ENCODE results near the gene PACS1. TPM values are rescaled to one million over a fixed set of nuclear protein-coding genes. Genes with fewer than 3 reads are reported as not detected.

The PACS1 gene
- total RNA-seq, 1 donor from 2014 or later = 24.9 TPM

GRCh38 chr11:66228521-66228920 is 158.4 kb downstream of the PACS1 start:
- H3K4me3 ChIP-seq (ENCODE audit: low read depth, low read length) = no peak overlapping the region
- no peak for TF ChIP-seq CTCF (conservative IDR thresholded peaks at IDR 0.05; ENCODE audit: low read depth, low read length)
- DNase-seq (ENCODE audit: low read depth) = no peak

DNA sequence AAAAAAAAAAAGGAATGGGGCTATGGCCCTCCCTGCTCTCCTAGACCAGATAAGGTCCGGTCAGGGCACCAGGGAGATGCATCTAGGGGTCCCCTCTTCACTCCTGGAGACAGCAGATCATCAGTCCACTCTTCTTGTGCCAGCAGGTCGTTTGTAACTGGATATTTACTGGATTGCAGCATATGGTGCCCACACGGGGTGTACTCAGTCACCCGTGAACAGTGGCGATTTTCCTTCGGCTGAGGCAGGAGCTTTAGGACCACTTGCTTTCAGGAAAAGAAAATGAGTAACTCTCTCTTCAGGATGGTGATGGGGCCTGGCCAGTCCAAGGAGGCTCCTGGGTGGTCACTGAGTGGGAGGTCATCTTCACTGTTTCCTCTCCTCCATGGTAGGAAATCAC is 160.1 kb downstream of the PACS1 start:
- H3K4me3 ChIP-seq (ENCODE audit: low read depth, low read length) = no peak overlapping the region
- DNase-seq (ENCODE audit: low read depth) = no peak
- no peak for TF ChIP-seq CTCF (conservative IDR thresholded peaks at IDR 0.05; ENCODE audit: low read depth, low read length)

DNA sequence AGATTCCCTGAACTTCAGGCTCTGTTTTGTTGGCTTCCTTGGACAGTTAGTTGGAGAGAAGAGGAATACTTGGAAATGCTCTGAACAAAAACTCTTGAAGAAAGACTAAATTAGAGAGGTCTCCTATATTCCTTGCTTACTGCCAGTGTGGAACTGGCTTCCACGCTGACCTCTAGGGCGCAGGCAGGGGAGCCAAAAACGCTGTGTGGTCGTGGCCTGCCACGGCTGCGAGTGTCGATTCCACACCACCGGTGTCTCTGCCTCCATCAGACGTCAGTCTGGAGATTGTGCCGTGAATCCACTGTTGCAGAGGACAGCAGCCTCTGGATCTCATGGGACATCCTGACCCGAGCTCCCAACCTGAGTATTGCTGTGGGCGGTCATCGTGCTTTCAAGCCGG is 160.9 kb downstream of the PACS1 start:
- no peak overlapping the region for H3K4me3 ChIP-seq (ENCODE audit: low read depth, low read length)
- no peak for TF ChIP-seq CTCF (conservative IDR thresholded peaks at IDR 0.05; ENCODE audit: low read depth, low read length)
- no peak for DNase-seq (ENCODE audit: low read depth)

- TF ChIP-seq CTCF (conservative IDR thresholded peaks at IDR 0.05; ENCODE audit: low read depth, low read length) = no peak
- DNase-seq (ENCODE audit: low read depth) = no peak
These were observed 161.5 kb downstream of the PACS1 start for GRCh38 chr11:66231561-66231960.

GRCh38 chr11:66232769-66233168 is 162.7 kb downstream of the PACS1 start:
- no peak for DNase-seq (ENCODE audit: low read depth)
- no peak for TF ChIP-seq CTCF (conservative IDR thresholded peaks at IDR 0.05; ENCODE audit: low read depth, low read length)
- no peak overlapping the region for H3K4me3 ChIP-seq (ENCODE audit: low read depth, low read length)

More at GRCh38 chr11:66231561-66231960, 161.5 kb downstream of the PACS1 start:
- H3K4me3 ChIP-seq (ENCODE audit: low read depth, low read length) = no peak overlapping the region

GRCh38 chr11:66233301-66233700 is 163.2 kb downstream of the PACS1 start:
- TF ChIP-seq CTCF (conservative IDR thresholded peaks at IDR 0.05; ENCODE audit: low read depth, low read length) = no peak
- no peak overlapping the region for H3K4me3 ChIP-seq (ENCODE audit: low read depth, low read length)
- DNase-seq (ENCODE audit: low read depth) = no peak

GRCh38 chr11:66235141-66235540 is 165.1 kb downstream of the PACS1 start:
- H3K4me3 ChIP-seq (ENCODE audit: low read depth, low read length) = no peak overlapping the region
- DNase-seq (ENCODE audit: low read depth) = no peak
- TF ChIP-seq CTCF (conservative IDR thresholded peaks at IDR 0.05; ENCODE audit: low read depth, low read length) = no peak

Measured in epithelial cell of proximal tubule (primary cell).